IPS DF 6.9 (cell line): ENCODE measurements around the gene ZIC5.

Experiments used
- DNase-seq: peaks from one replicate; pipeline ENCODE4 v3.0.0-alpha.2; 2013; ENCODE audit warnings: low read depth, low spot score
- H3K27ac ChIP-seq: one replicate; pipeline ENCODE4 v1.5.1; 2013; ENCODE audit warnings: low read length, control low read depth
- H3K27me3 ChIP-seq: 2 replicates; pipeline ENCODE4 v1.6.1; 2013; ENCODE audit warnings: mild to moderate bottlenecking, low read length; ENCODE audit not compliant: control insufficient read depth, insufficient read depth
- H3K36me3 ChIP-seq: 2 replicates; pipeline ENCODE4 v1.6.1; 2013; ENCODE audit warnings: low read length; ENCODE audit not compliant: control insufficient read depth, insufficient read depth
- H3K4me1 ChIP-seq: 2 replicates; pipeline ENCODE4 v1.6.1; 2013; ENCODE audit warnings: low read length; ENCODE audit not compliant: control insufficient read depth, insufficient read depth
- H3K4me3 ChIP-seq: 2 replicates; pipeline ENCODE4 v1.5.1; 2013; ENCODE audit warnings: mild to moderate bottlenecking, low read length
- H3K9me3 ChIP-seq: 2 replicates; pipeline ENCODE4 v1.6.1; 2013; ENCODE audit warnings: low read length, inconsistent platforms; ENCODE audit not compliant: control insufficient read depth, insufficient read depth
- whole genome bisulfite sequencing: extraction: QIAGEN DNeasy Blood & Tissue Kit; methylation state at CpG from one replicate; pipeline ENCODE4 v1.1.7; 2013; ENCODE audit warnings: mixed read lengths, missing lambda C conversion rate; ENCODE audit not compliant: insufficient read length, insufficient coverage; 5-methylcytosine and 5-hydroxymethylcytosine counted together

ZIC5 gene

DNA sequence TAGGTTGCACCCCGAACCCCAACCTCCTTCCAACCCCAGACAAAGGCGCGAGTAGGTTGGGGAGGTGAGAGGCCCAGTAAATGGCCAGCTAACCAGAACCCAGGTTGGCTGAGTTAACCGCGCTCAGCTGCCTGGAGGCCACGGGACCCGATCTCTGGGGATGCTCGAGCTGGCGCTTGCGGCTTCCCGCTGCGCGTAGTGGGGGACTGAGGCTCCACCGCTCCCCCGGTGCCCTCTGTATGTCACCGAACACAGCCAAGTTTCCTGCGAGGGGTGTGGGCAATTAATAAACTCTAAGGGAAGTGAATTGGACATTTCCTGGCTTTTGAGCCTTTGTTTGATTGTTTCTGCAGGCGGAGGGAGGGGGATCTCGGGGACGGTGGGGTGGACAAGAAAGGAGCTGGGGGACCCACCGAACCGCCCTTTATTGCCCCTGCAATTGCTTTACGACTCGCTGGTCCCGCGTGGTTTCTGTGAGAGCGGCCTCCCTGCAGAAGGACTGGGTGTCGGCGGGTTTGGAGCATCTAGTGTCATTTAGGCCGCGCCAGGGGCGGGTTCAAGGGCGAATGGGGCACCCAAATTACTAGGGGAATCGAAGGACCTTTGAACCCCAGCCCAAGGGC, 3.5 kb upstream of the ZIC5 start:
- no CpG with 5 or more reads among the region's 34 CpGs for WGBS
- no peaks in the 10 kb centered on the region for H3K36me3 ChIP-seq
- DNase-seq: no peak
- H3K27me3 ChIP-seq: no peaks in the 10 kb centered on the region; the same call in 1 of the 2 replicates
- peak overlapping the region; percentile 15 for H3K27ac ChIP-seq
- no peak overlapping the region for H3K4me3 ChIP-seq
- no peaks in the 10 kb centered on the region for H3K9me3 ChIP-seq
- H3K4me1 ChIP-seq: peaks cover 12% of the 10 kb centered on the region

- Histone ChIP-seq H3K27me3 (no peaks in the 10 kb centered on the region; the same call in 1 of the 2 replicates), H3K4me1 (peaks cover 12% of the 10 kb centered on the region), H3K27ac (peak overlapping the region; percentile 15), H3K9me3 (no peaks in the 10 kb centered on the region), H3K36me3 (peaks cover under 1% of the 10 kb centered on the region; the same call in 1 of the 2 replicates), H3K4me3 (no peak overlapping the region)
- no CpG with 5 or more reads among the region's 18 CpGs for WGBS
- DNase-seq: no peak
These were observed 2.9 kb upstream of the ZIC5 start for GRCh38 chr13:99974296-99974938.

- H3K4me3 ChIP-seq: no peak overlapping the region
These were observed 2.2 kb upstream of the ZIC5 start for GRCh38 chr13:99973808-99974185.

GRCh38 chr13:99973163-99973807, 1.7 kb upstream of the ZIC5 start:
- Histone ChIP-seq H3K36me3 (peaks cover 7% of the 10 kb centered on the region), H3K9me3 (no peaks in the 10 kb centered on the region), H3K27ac (no peak overlapping the region), H3K4me3 (no peak overlapping the region), H3K4me1 (peaks cover 17% of the 10 kb centered on the region), H3K27me3 (no peaks in the 10 kb centered on the region; the same call in 1 of the 2 replicates)
- no peak for DNase-seq
- WGBS: no CpG with 5 or more reads among the region's 11 CpGs

More at GRCh38 chr13:99973808-99974185, 2.2 kb upstream of the ZIC5 start:
- no peak for DNase-seq
- Histone ChIP-seq H3K27ac (no peak overlapping the region), H3K9me3 (no peaks in the 10 kb centered on the region), H3K4me1 (peaks cover 17% of the 10 kb centered on the region), H3K27me3 (no peaks in the 10 kb centered on the region; the same call in 1 of the 2 replicates), H3K36me3 (peaks cover 6% of the 10 kb centered on the region)
- WGBS: no CpG with 5 or more reads among the region's 6 CpGs

GRCh38 chr13:99972190-99972731, 694 bp upstream of the ZIC5 start:
- no CpG with 5 or more reads among the region's 18 CpGs for WGBS
- Histone ChIP-seq H3K4me1 (peaks cover 15% of the 10 kb centered on the region), H3K27me3 (no peaks in the 10 kb centered on the region; the same call in 1 of the 2 replicates), H3K36me3 (peaks cover 7% of the 10 kb centered on the region), H3K9me3 (no peaks in the 10 kb centered on the region), H3K4me3 (peak overlapping the region; percentile 92; the same call in 1 of the 2 replicates), H3K27ac (no peak overlapping the region)
- DNase-seq: no peak

DNA sequence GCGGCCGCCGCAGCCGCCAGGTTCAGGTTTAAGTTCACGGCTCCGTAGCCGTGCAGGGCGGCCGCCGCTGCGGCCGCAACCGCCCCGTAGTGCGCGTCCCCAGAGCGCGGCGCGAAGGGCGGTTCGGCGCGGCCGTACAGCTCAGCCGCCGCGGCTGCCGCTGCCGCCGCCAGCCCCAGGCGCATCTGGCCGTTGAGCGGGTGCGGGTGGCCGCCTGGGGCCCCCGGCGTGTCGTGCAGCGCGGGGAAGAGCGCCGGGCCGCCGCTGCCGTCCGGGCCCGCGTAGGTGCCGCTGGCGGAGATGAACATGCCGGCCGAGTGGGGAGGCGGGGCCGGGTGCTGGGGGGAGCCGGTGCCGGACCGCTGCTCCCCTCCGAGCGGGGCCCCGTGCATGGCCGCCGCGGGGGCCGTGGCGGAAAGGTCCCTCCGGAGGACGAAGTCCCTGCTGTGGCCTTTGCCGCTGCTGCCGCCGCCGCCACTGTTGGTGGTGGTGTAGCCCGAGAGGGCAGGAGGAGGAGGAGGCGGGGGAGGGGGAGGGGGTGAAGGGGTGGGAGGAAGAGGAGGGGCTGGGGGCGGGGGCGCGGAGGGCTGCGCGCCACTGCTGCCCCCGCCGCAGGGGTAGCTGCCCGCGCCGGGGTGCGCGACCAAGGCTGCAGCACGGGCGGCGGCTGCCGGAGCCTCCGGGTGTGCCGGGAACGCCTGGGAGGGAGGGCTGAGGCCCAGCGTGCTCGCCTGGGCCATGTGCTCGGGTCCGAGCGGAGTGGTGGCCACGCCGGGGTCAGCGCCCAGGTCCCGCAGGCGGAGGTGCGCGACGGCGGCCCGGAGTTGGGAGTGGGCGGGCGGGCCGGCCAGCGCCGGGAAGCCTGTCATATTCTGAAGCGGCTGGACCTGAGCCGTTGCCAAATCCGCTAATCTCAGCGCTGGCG, 654 bp downstream of the ZIC5 start:
- Histone ChIP-seq H3K4me1 (peaks cover 15% of the 10 kb centered on the region), H3K27me3 (no peaks in the 10 kb centered on the region; the same call in 1 of the 2 replicates), H3K36me3 (peaks cover 7% of the 10 kb centered on the region), H3K9me3 (no peaks in the 10 kb centered on the region), H3K27ac (no peak overlapping the region), H3K4me3 (peak overlapping the region; percentile 92)
- no peak for DNase-seq
- no CpG with 5 or more reads among the region's 118 CpGs for WGBS

- peak overlapping the region; percentile 92 for H3K4me3 ChIP-seq
- peaks cover 11% of the 10 kb centered on the region for H3K36me3 ChIP-seq
- H3K4me1 ChIP-seq: peaks cover 9% of the 10 kb centered on the region
- H3K27me3 ChIP-seq: no peaks in the 10 kb centered on the region; the same call in 1 of the 2 replicates
- no peak overlapping the region for H3K27ac ChIP-seq
- H3K9me3 ChIP-seq: no peaks in the 10 kb centered on the region
- WGBS: no CpG with 5 or more reads among the region's 79 CpGs
- no peak for DNase-seq
These were observed 1.5 kb downstream of the ZIC5 start for GRCh38 chr13:99969919-99970650.

DNA sequence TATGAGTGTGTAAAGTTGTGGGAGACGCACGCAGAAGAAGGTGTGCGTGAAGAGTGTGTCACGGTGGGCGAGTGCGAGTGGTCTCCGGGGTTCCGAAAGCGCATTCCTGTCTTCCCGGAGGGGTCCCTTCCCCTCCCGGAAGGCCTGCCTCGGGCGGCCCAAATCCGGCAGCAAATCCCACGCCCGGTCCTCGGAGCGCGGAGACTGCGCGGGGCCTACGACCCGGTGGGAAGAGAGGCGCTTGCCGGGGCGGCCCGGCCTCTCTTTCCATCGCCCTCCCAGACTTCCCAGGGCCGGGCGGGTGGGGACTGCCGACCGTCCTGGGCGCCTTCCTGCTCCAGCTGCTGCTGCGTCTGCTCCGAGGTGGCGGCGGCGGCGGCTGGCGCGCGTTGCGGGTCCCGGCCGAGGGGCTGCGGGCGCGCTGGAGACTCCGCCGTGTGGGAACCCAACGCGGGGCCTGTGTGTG, 2.1 kb downstream of the ZIC5 start:
- no CpG with 5 or more reads among the region's 52 CpGs for WGBS
- no peak for DNase-seq
- Histone ChIP-seq H3K9me3 (no peaks in the 10 kb centered on the region), H3K27ac (no peak overlapping the region), H3K36me3 (peaks cover 11% of the 10 kb centered on the region), H3K27me3 (no peaks in the 10 kb centered on the region; the same call in 1 of the 2 replicates), H3K4me1 (peaks cover 4% of the 10 kb centered on the region), H3K4me3 (peak overlapping the region; percentile 92)
